SK-N-MC (cell line): Measurements from ENCODE around the gene ELOA.
A peak's percentile ranks its signal among the peaks of the same experiment; 100 is the strongest.
"Not testable (repeated sequence)": the region's sequence is repeated elsewhere in the genome, so short reads cannot be mapped to it uniquely, and the experiment has no call there.

ENCODE experiments used
- DNase-seq: peaks from one replicate; pipeline ENCODE4 v3.0.0-alpha.2; 2011; ENCODE audit warnings: low read depth, low spot score
- H3K27ac ChIP-seq: fragments of 200-600 bp; sonication (generic); 2 replicates; pipeline ENCODE4 v1.5.1; 2016; ENCODE audit warnings: mixed run types
- H3K36me3 ChIP-seq: fragments of 200-600 bp; sonication (generic); 2 replicates; pipeline ENCODE4 v1.6.1; 2017; ENCODE audit warnings: antibody characterized with exemption, low read length, mixed read lengths; ENCODE audit not compliant: insufficient read depth
- H3K4me3 ChIP-seq: fragments of 200-600 bp; sonication (generic); 2 replicates; pipeline ENCODE4 v1.5.1; 2016
- H3K9ac ChIP-seq: fragments of 200-600 bp; sonication (generic); 2 replicates; pipeline ENCODE4 v1.8.0; 2017; ENCODE audit warnings: mixed run types, mixed read lengths; ENCODE audit not compliant: insufficient read length
- H3K9me3 ChIP-seq: fragments of 200-600 bp; sonication (generic); 2 replicates; pipeline ENCODE4 v1.6.1; 2017; ENCODE audit warnings: low read depth, mild to moderate bottlenecking, antibody characterized with exemption, low read length, moderate library complexity, mixed read lengths
- EZH2 ChIP-seq: fragments of 200-600 bp; sonication (generic); IDR thresholded peaks from one replicate; pipeline ENCODE4 v1.6.1; 2017; ENCODE audit warnings: antibody characterized with exemption
- FOXP2 ChIP-seq: optimal IDR thresholded peaks from 2 replicates; pipeline ENCODE3; 2011; ENCODE audit warnings: mild to moderate bottlenecking, moderate library complexity; ENCODE audit not compliant: insufficient read depth; ENCODE audit errors: extremely low read length, control extremely low read depth
- POLR2AphosphoS5 ChIP-seq: IDR thresholded peaks from 2 replicates; pipeline ENCODE4 v1.6.1; 2012; ENCODE audit warnings: mild to moderate bottlenecking, low read depth, low read length, borderline replicate concordance

Gene ELOA

DNA sequence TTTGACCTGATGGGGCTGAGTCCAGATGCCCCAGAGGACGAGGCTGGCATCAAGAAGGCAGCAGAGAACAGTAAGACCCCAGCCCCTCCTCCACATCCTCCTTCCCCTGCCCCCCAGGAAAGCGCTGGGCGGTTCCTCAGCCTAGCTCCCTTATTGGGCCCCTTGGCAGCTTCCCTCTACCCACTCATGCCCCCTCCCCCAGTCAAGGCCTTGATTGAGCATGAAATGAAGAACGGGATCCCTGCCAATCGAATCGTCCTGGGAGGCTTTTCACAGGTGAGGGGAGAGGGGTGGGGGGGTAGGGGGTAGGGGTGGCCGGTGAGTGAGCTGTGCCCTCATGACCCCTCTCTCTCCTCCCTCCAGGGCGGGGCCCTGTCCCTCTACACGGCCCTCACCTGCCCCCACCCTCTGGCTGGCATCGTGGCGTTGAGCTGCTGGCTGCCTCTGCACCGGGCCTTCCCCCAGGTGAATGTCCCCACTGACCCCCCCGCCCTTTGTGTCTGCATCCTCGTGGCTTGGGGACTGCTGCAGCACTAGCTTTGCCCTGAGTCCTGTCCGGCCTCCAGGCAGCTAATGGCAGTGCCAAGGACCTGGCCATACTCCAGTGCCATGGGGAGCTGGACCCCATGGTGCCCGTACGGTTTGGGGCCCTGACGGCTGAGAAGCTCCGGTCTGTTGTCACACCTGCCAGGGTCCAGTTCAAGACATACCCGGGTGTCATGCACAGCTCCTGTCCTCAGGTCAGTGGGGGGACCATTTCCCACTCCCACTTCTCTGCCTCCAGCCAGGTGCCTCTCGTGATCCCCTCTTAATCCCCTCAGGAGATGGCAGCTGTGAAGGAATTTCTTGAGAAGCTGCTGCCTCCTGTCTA lies 50.8 kb downstream of the ELOA start:
- Histone ChIP-seq H3K4me3 (peak overlapping the region; percentile 82), H3K9me3 (no peaks in the 10 kb centered on the region), H3K36me3 (peaks cover 4% of the 10 kb centered on the region; the same call in 1 of the 2 replicates), H3K27ac (peak overlapping the region; percentile 42; the same call in 1 of the 2 replicates), H3K9ac (peak overlapping the region; percentile 20)
- TF ChIP-seq EZH2, result no peak
- no peak for TF ChIP-seq FOXP2
- DNase-seq, result no peak

- not testable (repeated sequence) for H3K9me3 ChIP-seq, H3K36me3 ChIP-seq, DNase-seq, H3K27ac ChIP-seq, H3K4me3 ChIP-seq, H3K9ac ChIP-seq
Observed at GRCh38 chr1:23794732-23795182, 51.5 kb downstream of the ELOA start.

- no peaks in the 10 kb centered on the region for H3K9me3 ChIP-seq
- peak overlapping the region; percentile 42; the same call in 1 of the 2 replicates for H3K27ac ChIP-seq
- no peak for DNase-seq
- H3K9ac ChIP-seq, result no peak overlapping the region
- no peak for TF ChIP-seq EZH2
- TF ChIP-seq POLR2AphosphoS5, result no peak
- no peak for TF ChIP-seq FOXP2
- peaks cover 4% of the 10 kb centered on the region; the same call in 1 of the 2 replicates for H3K36me3 ChIP-seq
- no peak overlapping the region for H3K4me3 ChIP-seq
Observed at GRCh38 chr1:23795676-23796465, 52.6 kb downstream of the ELOA start.

GRCh38 chr1:23796466-23797271 lies 53.4 kb downstream of the ELOA start:
- Histone ChIP-seq H3K9me3 (no peaks in the 10 kb centered on the region), H3K27ac (no peak overlapping the region), H3K36me3 (peaks cover 4% of the 10 kb centered on the region; the same call in 1 of the 2 replicates), H3K4me3 (no peak overlapping the region), H3K9ac (no peak overlapping the region)
- TF ChIP-seq FOXP2, result no peak
- TF ChIP-seq POLR2AphosphoS5, result 0 out of 2 replicates have a peak, but pooled peaks have one; percentile 20
- no peak for DNase-seq

DNA sequence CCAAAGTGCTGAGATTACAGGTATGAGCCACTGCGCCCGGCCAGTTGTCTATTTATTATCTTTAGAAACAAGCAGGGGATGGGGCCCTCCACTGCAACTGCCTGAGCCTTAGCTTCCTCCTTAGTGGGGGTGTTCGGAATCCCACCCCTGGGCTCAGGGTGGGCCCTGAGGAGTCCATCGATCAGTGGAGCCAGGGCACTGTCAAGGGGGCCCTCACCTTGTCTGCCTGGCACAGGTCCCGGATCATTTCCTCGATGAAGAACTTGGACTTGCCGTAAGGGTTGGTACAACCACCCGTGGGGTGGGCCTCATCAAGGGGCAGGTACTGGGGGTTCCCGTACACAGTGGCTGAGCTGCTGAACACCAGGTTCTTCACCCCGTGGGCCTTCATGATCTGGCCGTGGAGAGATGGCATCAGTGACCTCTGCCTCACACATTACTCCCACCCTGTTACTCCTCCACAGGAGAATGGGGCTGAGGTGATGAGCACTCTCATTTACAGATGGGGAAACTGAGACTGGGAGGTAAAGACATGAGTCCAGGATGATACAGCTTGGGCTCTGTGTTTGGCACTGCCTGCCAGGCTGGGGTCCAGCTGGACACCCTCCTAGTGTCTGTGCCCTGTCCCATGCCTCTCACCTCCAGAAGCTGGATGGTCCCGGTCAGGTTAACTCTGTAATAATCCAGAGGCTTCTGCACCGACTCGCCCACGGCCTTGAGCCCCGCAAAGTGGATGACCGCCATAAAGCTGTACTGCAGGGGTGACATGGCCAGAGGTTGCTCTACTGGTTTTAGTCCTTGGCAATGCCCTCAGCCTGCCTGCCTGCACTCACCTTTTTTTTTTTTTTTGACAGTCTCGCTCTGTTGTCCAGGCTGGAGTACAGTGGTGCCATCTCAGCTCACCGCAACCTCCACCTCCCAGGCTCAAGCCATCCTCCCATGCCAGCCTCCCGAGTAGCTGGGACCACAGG lies 54.5 kb downstream of the ELOA start:
- no peak for DNase-seq
- TF ChIP-seq FOXP2 (no peak), EZH2 (no peak), POLR2AphosphoS5 (no peak)
- Histone ChIP-seq H3K9me3 (no peaks in the 10 kb centered on the region), H3K27ac (no peak overlapping the region), H3K4me3 (no peak overlapping the region), H3K36me3 (peaks cover 4% of the 10 kb centered on the region; the same call in 1 of the 2 replicates), H3K9ac (no peak overlapping the region)

GRCh38 chr1:23798662-23799142 lies 55.4 kb downstream of the ELOA start:
- H3K9ac ChIP-seq, result no peak overlapping the region
- H3K27ac ChIP-seq, result no peak overlapping the region
- no peak; the same call in 1 of the 2 replicates for TF ChIP-seq POLR2AphosphoS5
- no peak for TF ChIP-seq FOXP2
- no peak for TF ChIP-seq EZH2
- no peak overlapping the region for H3K4me3 ChIP-seq
- H3K9me3 ChIP-seq, result no peaks in the 10 kb centered on the region
- DNase-seq, result no peak
- H3K36me3 ChIP-seq, result peaks cover 4% of the 10 kb centered on the region; the same call in 1 of the 2 replicates

- no peak overlapping the region for H3K9ac ChIP-seq
- no peak overlapping the region for H3K27ac ChIP-seq
- TF ChIP-seq FOXP2 (no peak), POLR2AphosphoS5 (no peak), EZH2 (no peak)
Observed at GRCh38 chr1:23799255-23799569, 55.9 kb downstream of the ELOA start.

More at GRCh38 chr1:23799255-23799569, 55.9 kb downstream of the ELOA start:
- Histone ChIP-seq H3K36me3 (peaks cover 3% of the 10 kb centered on the region; the same call in 1 of the 2 replicates), H3K9me3 (no peaks in the 10 kb centered on the region), H3K4me3 (peak overlapping the region; percentile 82; the same call in 1 of the 2 replicates)
- no peak for DNase-seq
